ENCODE data around the gene LRRN2.

Gene LRRN2

GRCh38 chr1:204592246-204592948 lies 93.1 kb downstream of the LRRN2 start:
- no peak for DNase-seq

- no peak for DNase-seq
These were observed 94.0 kb downstream of the LRRN2 start for GRCh38 chr1:204591473-204592090.

- DNase-seq = no peak
These were observed 96.0 kb downstream of the LRRN2 start for GRCh38 chr1:204589409-204590038.

GRCh38 chr1:204588826-204589225 lies 96.7 kb downstream of the LRRN2 start:
- DNase-seq = no peak

DNA sequence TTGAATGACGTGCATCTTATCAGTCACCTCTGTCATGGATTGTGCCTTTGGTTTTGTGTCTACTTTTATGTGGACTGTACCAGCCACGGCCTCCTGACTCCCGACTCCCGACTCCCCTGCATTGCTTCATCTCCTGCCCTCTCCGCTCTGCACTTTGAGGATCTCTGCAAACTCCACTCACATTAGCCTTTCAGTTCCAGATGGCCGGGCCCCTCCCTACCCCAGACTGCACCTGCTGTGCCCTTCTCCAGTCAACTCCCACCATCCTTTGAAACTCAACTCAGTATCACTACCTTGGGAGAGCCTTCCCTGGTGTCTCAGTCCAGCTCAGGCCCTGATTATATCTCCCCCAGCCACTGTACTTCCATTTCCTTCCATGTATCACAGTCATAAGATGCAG lies 97.9 kb downstream of the LRRN2 start:
- DNase-seq = no peak

- peak; percentile 54 for DNase-seq
These were observed 100.7 kb downstream of the LRRN2 start for GRCh38 chr1:204584699-204585372.

DNA sequence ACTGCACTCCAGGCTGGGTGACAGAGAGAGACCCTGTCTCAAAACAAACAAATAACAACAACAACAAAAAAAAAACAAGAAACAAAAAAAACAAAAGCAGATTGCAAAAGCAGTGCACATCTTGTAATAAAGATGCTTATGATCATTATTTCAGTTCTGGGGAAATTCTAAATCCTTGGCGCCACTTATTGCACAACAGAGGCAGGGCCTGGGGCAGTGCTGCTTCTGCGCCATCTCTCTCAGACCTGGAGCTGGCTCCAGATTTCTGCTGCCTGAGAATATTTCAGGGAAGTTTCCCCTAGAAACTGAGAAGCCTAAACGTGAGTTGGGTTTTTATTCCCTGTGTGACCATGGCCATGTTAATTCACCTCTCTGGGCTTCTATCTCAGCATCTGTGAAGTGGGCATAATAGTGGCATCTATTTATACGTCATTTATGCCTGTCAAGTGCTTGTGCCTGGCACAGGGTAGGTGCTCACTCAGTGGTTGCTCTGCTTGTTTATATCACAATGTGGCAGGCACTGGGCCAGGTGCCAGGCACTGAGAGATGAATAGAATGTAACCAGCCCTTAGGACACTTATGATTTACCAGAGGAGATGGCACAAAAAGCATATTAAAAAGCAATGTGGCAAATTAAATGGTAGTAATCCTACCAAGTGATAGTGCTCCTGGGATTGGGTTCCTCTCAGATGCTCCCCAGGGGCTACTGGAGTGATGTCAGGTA lies 101.5 kb downstream of the LRRN2 start:
- peak; percentile 17 for DNase-seq

DNA sequence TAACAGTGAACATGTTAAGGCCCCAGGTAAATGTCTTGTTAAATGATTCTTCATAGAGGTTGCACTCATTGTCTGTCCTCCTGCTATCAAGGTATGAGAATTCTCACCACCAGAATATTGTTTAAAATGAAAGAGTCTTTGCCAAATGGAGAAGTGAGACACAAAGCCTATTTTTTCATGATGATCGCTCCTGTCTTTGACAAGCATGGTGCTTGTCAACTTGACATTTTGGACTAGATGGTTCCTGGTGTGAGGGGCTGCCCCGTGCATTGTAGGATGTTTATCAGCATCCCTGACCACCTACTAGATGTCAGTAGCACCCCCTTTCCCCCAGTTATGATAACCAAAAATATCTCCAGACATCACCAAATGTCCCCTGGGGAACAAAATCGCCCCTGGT lies 103.8 kb downstream of the LRRN2 start:
- no peak for DNase-seq

DNA sequence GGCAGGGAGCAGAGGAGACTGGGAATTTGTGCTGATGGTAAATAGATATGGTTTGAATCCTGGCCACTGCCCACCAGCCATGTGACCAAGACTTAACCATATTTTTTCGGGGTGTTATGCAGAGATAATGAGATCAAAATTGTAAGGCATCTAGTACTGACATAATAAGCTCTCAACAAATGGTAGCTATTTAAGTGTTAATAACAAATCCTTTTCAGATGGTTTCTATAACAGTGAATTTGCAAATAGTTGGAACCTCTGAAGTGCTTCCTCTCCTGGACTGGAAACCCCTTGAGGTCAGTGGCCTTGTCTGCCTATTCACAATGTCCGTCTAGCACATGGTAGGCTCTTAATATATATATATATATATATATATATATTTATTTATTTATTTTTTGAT lies 104.7 kb downstream of the LRRN2 start:
- DNase-seq = no peak

DNA sequence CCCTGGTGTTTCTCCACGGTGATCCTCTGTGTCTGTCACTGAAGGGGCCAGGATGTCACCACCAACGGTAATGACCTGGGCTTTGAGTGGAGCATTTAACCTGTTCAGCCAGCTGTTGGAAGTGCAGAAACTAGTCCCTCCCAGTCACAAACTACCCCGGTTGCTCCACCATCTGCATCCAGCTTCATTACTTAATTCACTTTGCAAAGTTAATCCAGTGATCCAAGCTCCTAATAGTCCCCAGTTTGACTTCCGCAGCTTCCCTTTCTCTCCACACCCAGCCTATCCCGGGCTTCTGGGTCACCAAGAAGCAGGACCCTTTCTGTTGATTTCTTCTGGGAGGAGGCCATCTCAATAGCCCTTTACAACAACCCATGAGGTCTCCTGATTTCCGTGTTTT lies 105.9 kb downstream of the LRRN2 start:
- no peak for DNase-seq

DNA sequence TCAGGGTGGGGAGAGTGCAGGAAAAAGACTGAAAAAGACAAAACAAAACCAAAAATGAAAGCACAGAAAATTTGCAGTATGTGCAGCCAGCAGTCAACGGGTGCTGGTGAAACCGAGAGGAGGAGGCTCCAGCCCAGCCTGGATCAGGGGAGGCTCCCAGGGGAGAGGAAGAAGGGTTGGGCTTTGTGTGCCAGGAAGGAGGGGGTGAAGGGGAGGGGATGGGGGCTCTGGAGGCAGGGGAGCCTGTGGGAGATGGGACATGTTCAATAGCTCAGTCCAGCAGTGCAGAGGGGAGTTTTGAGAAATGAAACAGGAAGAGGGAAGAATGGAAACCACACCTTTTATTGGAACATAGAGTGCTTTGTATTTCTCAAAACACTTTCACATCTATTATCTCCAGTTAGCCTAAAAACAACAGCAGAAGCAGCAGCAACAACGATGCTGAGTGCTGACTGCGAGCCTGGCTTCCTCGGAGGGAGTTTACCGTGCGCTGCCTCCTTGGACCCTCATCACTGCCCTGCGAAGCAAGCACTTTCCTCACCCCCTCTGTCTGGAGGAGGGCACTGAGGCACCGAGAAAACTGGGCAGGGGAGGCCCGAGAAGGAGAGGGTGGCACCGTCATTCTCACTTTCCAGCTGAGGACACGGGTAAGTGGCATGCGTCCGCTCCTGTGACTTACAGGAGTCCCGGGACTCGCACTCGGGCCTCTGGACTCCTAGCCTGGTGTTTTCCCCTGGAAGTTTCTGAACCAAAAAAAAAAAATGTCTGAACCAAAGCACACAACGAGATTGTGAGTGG lies 106.5 kb downstream of the LRRN2 start:
- DNase-seq = peak; percentile 36

GRCh38 chr1:204577794-204578478 lies 107.6 kb downstream of the LRRN2 start:
- DNase-seq = no peak

DNA sequence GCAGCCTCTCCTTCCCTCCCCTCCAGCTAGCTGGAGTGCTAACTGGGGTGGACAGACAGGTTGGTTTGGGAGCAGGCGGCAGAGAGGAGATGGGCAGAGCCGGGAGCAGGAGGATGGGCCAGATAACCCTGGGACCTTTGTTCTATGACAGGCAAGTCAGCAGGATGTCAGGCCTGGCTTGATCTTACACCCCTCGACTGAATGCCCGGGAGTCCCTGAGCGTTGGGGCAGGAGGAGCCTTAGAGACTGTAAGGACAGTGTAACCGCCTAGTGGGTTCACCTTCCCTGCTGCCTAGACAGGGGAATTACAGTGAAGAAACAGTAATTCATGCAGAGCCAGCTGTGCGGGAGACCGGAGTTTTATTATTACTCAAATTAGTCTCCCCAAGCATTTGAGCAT lies 109.1 kb downstream of the LRRN2 start:
- DNase-seq = no peak

DNA sequence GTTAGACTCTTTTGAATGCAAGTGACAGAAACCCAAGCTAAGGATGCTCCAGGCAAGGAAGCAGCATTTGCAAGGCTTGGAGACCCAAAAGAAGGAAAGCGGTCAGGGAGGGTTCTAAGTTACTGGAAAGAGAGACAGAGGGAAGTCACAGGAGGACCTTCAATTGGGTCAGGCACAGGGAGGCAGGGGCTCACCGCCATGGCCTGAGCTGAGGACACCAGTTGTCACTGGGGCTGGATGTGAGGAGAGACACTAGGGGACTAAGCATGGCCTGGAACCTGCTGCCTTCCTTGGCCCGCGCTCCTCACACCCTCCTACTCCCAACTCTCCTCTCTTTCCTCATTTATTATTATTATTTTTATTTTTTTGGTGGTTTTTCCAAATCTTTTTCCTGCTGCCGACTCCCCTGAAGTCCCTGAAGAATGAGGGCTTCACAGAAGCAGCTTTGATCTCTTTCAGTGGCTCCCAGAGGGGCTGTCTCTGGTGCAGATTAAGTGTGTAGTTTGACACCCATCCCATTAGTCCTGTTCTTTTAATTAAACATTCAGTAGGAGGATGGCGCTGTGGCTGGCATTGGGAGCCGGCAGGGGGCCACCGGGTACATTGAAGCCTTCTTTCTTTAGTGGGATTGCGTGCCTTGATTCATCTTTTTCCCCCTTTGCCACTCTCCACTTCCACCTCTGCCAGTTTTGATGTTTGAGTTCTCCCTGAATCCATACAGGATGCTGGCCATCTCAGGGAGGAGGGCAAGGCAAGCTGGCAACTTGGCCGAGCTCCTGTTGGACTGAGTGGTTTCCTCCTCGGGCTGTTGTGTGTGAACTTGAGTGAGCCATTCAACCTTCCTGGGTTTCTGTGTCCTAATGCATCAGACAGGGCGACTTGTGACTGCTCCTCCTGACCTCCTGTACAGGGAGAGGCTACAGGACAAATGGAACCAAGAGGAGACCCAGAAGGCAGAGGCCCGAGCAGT lies 110.0 kb downstream of the LRRN2 start:
- no peak for DNase-seq

- no peak for DNase-seq
These were observed 110.7 kb downstream of the LRRN2 start for GRCh38 chr1:204574865-204575163.

DNA sequence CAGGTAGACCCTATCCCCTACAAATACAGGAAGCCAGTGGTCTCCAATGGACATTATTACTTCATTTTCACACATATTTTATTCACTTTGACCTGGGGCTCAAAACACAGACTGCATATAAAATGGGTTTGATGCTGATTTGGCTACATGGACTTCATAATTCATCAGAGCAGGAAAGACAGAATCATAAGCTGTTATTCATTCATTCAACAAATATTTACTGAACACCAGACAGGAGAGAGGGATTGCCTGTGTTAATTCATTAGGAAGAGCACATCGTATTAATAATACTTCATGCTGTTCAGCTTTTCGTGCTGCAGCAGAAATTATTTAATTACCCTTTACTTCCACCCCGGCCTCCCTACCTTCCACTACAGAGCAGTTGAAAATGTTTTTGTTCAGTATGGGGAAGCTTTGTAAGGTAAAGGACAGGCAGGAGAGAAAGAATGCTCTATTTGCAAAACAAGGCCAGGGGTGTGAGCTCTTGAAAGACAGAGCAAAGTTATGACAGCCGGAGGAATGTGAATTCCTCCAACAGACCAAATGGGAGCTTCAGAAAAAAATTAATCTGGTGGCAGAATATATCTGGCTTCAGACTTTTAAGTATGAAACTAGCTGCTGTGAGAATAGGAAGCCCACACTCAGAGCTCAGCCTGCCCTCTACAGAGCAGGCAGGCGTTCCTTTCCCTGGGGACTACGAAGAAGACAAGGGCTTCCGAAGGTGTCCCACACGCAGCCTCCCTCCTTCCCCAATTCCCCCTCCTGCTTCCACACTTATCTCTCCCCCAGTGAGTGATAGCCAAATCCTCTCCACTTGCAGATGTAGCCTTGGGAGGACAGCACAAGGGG lies 111.3 kb downstream of the LRRN2 start:
- DNase-seq = no peak

DNA sequence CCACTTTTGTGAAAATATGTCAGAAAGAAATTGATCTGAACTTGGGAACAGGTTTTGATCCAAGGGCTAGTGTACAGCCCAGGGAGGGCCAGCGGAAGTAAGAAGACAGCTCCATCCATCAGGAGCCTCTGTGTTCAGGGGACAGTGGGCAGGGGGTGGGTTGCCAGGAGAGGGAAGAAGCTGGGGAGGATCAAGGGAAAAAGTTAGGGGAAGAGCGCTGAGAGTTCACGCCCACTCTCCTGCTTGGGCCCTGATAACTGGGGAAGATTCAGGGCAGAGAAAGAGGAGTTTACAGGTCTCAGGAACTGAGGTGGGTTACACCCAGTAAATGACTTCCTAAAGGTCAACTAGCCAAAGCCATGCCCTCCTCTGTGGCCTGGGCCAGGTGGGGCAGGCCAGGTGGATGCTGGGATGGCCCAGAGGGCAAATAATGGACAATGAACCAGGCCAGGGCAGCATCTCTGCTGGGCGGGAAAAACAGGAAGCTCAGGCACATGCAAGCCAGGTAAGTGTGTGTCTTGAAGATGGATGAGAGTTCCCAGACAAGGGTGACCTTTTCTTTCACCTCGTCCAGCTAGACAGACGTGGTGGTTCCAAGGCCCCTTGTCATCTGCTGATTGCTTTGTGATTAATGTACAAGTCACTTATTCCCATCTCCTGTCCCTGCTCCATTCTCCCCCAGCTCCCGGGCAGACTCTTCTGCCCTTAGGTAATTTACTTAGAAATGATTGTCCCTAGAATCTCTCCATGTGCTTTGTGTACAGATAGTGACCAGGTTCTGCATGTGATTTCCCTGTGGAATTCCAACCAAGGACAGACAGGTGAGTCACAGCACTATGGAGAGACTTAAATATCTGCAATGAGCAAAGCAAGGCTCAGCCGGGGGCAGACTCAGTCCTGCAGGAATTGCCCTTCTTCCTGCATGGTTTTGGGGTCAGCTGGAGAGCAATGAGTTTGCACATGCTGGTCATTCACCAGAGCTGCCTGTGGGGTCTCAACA lies 112.3 kb downstream of the LRRN2 start:
- no peak for DNase-seq

DNA sequence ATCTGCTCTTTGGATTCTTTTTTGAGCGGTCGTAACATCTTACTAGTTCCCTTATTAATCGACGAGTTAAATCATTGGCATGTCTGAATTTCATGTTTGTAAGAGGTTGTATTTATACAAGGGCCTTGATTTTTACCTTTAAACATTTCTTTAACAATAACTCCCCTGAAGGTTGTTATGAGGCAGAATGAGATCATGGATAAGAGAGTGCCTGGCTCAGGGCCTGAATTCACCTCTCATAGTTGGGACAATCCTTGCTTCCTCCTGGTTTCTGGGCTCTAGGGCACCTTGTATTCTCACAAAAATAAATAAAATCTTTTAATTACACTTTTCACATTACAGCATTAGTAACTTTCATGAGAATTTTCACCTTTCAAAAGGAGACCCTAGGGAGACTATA lies 113.9 kb downstream of the LRRN2 start:
- DNase-seq = no peak
